OCI-LY1 (cell line): Measurements from ENCODE around the gene FANCC.

Source experiments
- H2AFZ ChIP-seq: fragments of 200-600 bp; sonication (generic), shearing (Covaris generic); 2 replicates; pipeline ENCODE4 v1.6.0; 2014; ENCODE audit warnings: antibody characterized with exemption, mild to moderate bottlenecking, low read length
- H3F3A ChIP-seq: fragments of 200-600 bp; sonication (generic), shearing (Covaris generic); 2 replicates; pipeline ENCODE4 v1.6.0; 2014; ENCODE audit warnings: mild to moderate bottlenecking, antibody characterized with exemption, low read length, moderate library complexity; ENCODE audit not compliant: insufficient read depth
- H3K27ac ChIP-seq: fragments of 200-600 bp; sonication (generic); 2 replicates; pipeline ENCODE4 v1.5.1; 2014; ENCODE audit warnings: low read length, mixed run types, mild to moderate bottlenecking, low read depth; ENCODE audit not compliant: poor library complexity, severe bottlenecking
- H3K27me3 ChIP-seq: fragments of 200-600 bp; sonication (generic); 2 replicates; pipeline ENCODE4 v1.6.0; 2014; ENCODE audit warnings: antibody characterized with exemption, mild to moderate bottlenecking, low read length, moderate library complexity; ENCODE audit not compliant: insufficient read depth
- H3K36me3 ChIP-seq: fragments of 200-600 bp; sonication (generic); 2 replicates; pipeline ENCODE4 v1.6.1; 2014; ENCODE audit warnings: mild to moderate bottlenecking, antibody characterized with exemption, low read length, moderate library complexity, mixed read lengths; ENCODE audit not compliant: insufficient read depth
- H3K4me1 ChIP-seq: fragments of 200-600 bp; sonication (generic); 2 replicates; pipeline ENCODE4 v1.5.1; 2014; ENCODE audit warnings: mild to moderate bottlenecking, low read length, moderate library complexity; ENCODE audit not compliant: insufficient read depth, severe bottlenecking
- H3K4me2 ChIP-seq: fragments of 200-600 bp; sonication (generic), shearing (Covaris generic); 2 replicates; pipeline ENCODE4 v1.6.1; 2014; ENCODE audit warnings: low read length
- H3K4me3 ChIP-seq: fragments of 200-600 bp; sonication (generic); 2 replicates; pipeline ENCODE4 v1.5.1; 2014; ENCODE audit warnings: low read length, low read depth, mild to moderate bottlenecking, mixed read lengths; ENCODE audit not compliant: poor library complexity, severe bottlenecking
- H3K79me2 ChIP-seq: fragments of 200-600 bp; shearing (Covaris generic); 2 replicates; pipeline ENCODE4 v1.6.1; 2016; ENCODE audit warnings: mixed run types, low read length, mixed read lengths; ENCODE audit not compliant: insufficient read depth
- H3K9ac ChIP-seq: fragments of 200-600 bp; sonication (generic), shearing (Covaris generic); 2 replicates; pipeline ENCODE4 v1.6.1; 2014; ENCODE audit warnings: mild to moderate bottlenecking, low read length, mixed read lengths
- H3K9me2 ChIP-seq: fragments of 200-600 bp; sonication (generic), shearing (Covaris generic); 2 replicates; pipeline ENCODE4 v1.6.1; 2014; ENCODE audit warnings: low read depth, mild to moderate bottlenecking, low read length, mixed read lengths
- H3K9me3 ChIP-seq: fragments of 200-600 bp; shearing (Covaris generic); 2 replicates; pipeline ENCODE4 v1.6.1; 2014; ENCODE audit warnings: low read length, mixed read lengths
- H4K20me1 ChIP-seq: fragments of 200-600 bp; sonication (generic), shearing (Covaris generic); 2 replicates; pipeline ENCODE4 v1.6.0; 2016; ENCODE audit warnings: mild to moderate bottlenecking, low read length; ENCODE audit not compliant: insufficient read depth
- CTCF ChIP-seq: fragments of 200-600 bp; sonication (generic), shearing (Covaris generic); IDR thresholded peaks from 2 replicates; pipeline ENCODE4 v1.5.1; 2017; ENCODE audit warnings: mild to moderate bottlenecking, antibody characterized with exemption, low read length, moderate library complexity, mixed read lengths
- EZH2 ChIP-seq: fragments of 200-600 bp; sonication (generic), shearing (Covaris generic); IDR thresholded peaks from 2 replicates; pipeline ENCODE4 v1.8.0; 2017; ENCODE audit warnings: borderline replicate concordance, mixed run types, mild to moderate bottlenecking, antibody characterized with exemption, low read length, moderate library complexity, mixed read lengths

FANCC gene

DNA sequence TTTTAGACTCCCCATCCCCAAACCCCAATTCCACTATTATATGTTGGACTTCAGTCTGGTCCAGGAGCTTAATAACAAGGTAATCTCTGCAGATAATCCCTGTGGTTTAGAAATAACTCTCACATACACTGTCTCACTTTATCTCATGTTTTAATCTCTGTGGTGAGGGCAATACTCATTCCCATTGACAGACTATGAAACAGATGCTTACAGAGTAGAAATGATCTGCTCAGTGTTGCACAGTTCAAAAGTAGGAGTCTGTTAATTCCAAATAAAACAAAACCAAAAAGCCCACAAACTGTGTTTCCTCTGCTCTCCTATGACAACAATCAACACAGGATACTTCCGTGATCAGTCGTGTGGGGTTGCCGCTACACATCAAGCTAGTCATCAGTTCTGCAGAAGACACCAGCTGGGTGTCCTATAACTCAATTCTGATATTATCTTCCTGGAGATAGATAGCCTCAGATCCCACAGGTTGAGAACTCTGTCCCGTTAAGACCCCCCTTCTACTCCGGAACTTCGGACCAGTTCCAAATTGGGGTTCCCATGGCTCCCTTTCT lies 26.3 kb upstream of the FANCC start:
- H3F3A ChIP-seq = no peaks in the 10 kb centered on the region
- H3K36me3 ChIP-seq = no peaks in the 10 kb centered on the region
- no peak overlapping the region for H3K4me2 ChIP-seq
- H2AFZ ChIP-seq = no peak overlapping the region
- H3K27ac ChIP-seq = no peak overlapping the region
- H3K4me3 ChIP-seq = no peak overlapping the region
- no peaks in the 10 kb centered on the region for H3K79me2 ChIP-seq
- no peaks in the 10 kb centered on the region for H3K9me2 ChIP-seq
- TF ChIP-seq CTCF = no peak
- no peaks in the 10 kb centered on the region for H3K27me3 ChIP-seq
- no peaks in the 10 kb centered on the region for H3K9me3 ChIP-seq
- no peaks in the 10 kb centered on the region for H3K4me1 ChIP-seq
- no peaks in the 10 kb centered on the region for H4K20me1 ChIP-seq
- H3K9ac ChIP-seq = no peak overlapping the region

- Histone ChIP-seq H3K4me3 (no peak overlapping the region), H3F3A (no peaks in the 10 kb centered on the region), H2AFZ (no peak overlapping the region), H3K9me2 (no peaks in the 10 kb centered on the region), H3K4me2 (no peak overlapping the region), H3K9ac (no peak overlapping the region), H3K27me3 (no peaks in the 10 kb centered on the region), H3K4me1 (no peaks in the 10 kb centered on the region), H3K36me3 (no peaks in the 10 kb centered on the region), H4K20me1 (no peaks in the 10 kb centered on the region), H3K79me2 (no peaks in the 10 kb centered on the region), H3K27ac (no peak overlapping the region), H3K9me3 (peaks cover 12% of the 10 kb centered on the region; the same call in 1 of the 2 replicates)
- TF ChIP-seq EZH2 (no peak), CTCF (no peak)
These were observed 25.1 kb upstream of the FANCC start for GRCh38 chr9:95342571-95342970.

DNA sequence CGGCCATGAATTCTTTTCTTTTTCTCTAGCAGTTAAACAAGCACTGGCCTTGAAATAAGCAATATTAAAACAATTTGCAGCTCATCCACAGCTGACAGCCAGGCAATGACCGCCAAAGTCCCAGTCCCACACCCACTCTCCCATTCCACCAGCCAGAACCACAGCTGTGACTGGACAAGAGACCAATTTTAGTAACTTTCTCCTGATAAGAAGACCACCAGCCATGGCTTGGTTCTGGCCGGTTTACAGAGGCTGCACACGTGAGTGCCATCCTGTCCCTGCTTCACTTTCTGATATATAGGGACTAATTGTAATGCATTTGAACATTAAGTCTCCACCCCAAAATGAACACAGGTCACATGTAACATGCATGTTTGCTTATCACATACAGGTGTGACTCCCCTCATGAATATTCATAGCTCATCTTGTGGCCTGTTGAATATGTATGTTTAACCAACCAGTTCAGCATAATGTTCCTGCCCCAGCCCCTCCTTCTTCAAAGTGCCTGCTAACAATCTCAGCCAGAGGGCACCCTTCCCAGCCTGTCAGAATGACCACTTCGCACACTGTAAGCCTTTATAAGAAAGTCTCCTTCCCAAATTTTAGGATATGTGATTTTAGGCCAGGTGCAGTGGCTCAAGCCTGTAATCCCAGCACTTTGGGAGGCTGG lies 23.9 kb upstream of the FANCC start:
- Histone ChIP-seq H3K9ac (no peak overlapping the region), H3F3A (no peaks in the 10 kb centered on the region), H3K27me3 (no peaks in the 10 kb centered on the region), H3K27ac (no peak overlapping the region), H4K20me1 (no peaks in the 10 kb centered on the region), H3K9me3 (peaks cover 22% of the 10 kb centered on the region; the same call in 1 of the 2 replicates), H3K4me3 (no peak overlapping the region), H3K4me1 (no peaks in the 10 kb centered on the region), H3K4me2 (no peak overlapping the region), H3K9me2 (no peaks in the 10 kb centered on the region), H3K79me2 (no peaks in the 10 kb centered on the region), H3K36me3 (no peaks in the 10 kb centered on the region), H2AFZ (no peak overlapping the region)
- TF ChIP-seq CTCF = peak; percentile 10; the same call in 1 of the 2 replicates
- TF ChIP-seq EZH2 = no peak
